Calu3 (cell line): ENCODE data around the gene RSPO4. TPM values are rescaled to one million over a fixed set of nuclear protein-coding genes. Genes with fewer than 3 reads are reported as not detected.

Experiments used
- BruUV-seq: library from RNA; stranded (reverse); fragments of 400-500 nt; replicated peaks from 2 replicates; lab custom pipeline; 2021; lab: Mats Ljungman, UMichigan
- CTCF ChIA-PET: fragments of 300-600 bp; sonication (Branson Sonifier 250); formaldehyde crosslinking; loops from one replicate; lab custom pipeline; 2022; ENCODE audit warnings: antibody characterized with exemption; lab: Charles Lee
- DNase-seq: peaks from one replicate; pipeline ENCODE4 v3.0.0; 2022
- H3K27ac Mint-ChIP-seq: one replicate; pipeline ENCODE4 v1.8.0; 2022; ENCODE audit warnings: mixed read lengths; ENCODE audit not compliant: unreplicated experiment
- H3K27me3 Mint-ChIP-seq: one replicate; pipeline ENCODE4 v1.8.0; 2022; ENCODE audit warnings: mixed read lengths; ENCODE audit not compliant: unreplicated experiment
- H3K36me3 Mint-ChIP-seq: one replicate; pipeline ENCODE4 v1.8.0; 2022; ENCODE audit warnings: mild to moderate bottlenecking, moderate library complexity, mixed read lengths; ENCODE audit not compliant: insufficient read depth, unreplicated experiment
- H3K4me1 Mint-ChIP-seq: one replicate; pipeline ENCODE4 v1.8.0; 2022; ENCODE audit warnings: mild to moderate bottlenecking, low read depth, mixed read lengths; ENCODE audit not compliant: unreplicated experiment
- H3K4me3 Mint-ChIP-seq: one replicate; pipeline ENCODE4 v1.8.0; 2022; ENCODE audit warnings: mild to moderate bottlenecking, low read depth, moderate library complexity, mixed read lengths; ENCODE audit not compliant: unreplicated experiment
- H3K9me3 Mint-ChIP-seq: one replicate; pipeline ENCODE4 v1.8.0; 2022; ENCODE audit warnings: low read depth, mixed read lengths; ENCODE audit not compliant: unreplicated experiment
- CTCF ChIP-seq: fragments of 200-600 bp; IDR thresholded peaks from one replicate; pipeline ENCODE4 v1.8.0; 2022; ENCODE audit warnings: antibody characterized with exemption; ENCODE audit not compliant: unreplicated experiment
- intact Hi-C: fragments of 100-400 bp; cut with micrococcal nuclease; formaldehyde crosslinking; loops from one replicate; pipeline ENCODE4 v1.10.0; 2022; ENCODE audit not compliant: unreplicated experiment
- total RNA-seq: library from RNA; stranded (reverse); gene quantifications from 2 replicates; pipeline ENCODE4 v1.2.3, GENCODE V29; 2022

The RSPO4 gene
- total RNA-seq, 1 experiment from 2014 or later = not detected

- BruUV-seq = no TSS peak
- CTCF ChIA-PET = no interaction called here
- no peak for DNase-seq
- no peak for TF ChIP-seq CTCF
- Mint-ChIP-seq H3K27ac (no peak overlapping the region), H3K4me1 (peaks cover 4% of the 10 kb centered on the region), H3K9me3 (no peaks in the 10 kb centered on the region), H3K27me3 (peaks cover 72% of the 10 kb centered on the region), H3K36me3 (no peaks in the 10 kb centered on the region), H3K4me3 (no peak overlapping the region)
- intact Hi-C loops = no loop called here
Observed at GRCh38 chr20:997486-997885, 4.6 kb downstream of the RSPO4 start.

GRCh38 chr20:997016-997415 is 5.1 kb downstream of the RSPO4 start:
- Mint-ChIP-seq H3K27me3 (peaks cover 67% of the 10 kb centered on the region), H3K4me1 (no peaks in the 10 kb centered on the region), H3K4me3 (no peak overlapping the region), H3K9me3 (no peaks in the 10 kb centered on the region), H3K36me3 (no peaks in the 10 kb centered on the region), H3K27ac (no peak overlapping the region)
- no TSS peak for BruUV-seq
- no peak for DNase-seq
- TF ChIP-seq CTCF = no peak
- CTCF ChIA-PET = no interaction called here
- intact Hi-C loops = no loop called here

- H3K4me3 Mint-ChIP-seq = no peak overlapping the region
- H3K27ac Mint-ChIP-seq = no peak overlapping the region
- H3K4me1 Mint-ChIP-seq = no peaks in the 10 kb centered on the region
- H3K27me3 Mint-ChIP-seq = peaks cover 66% of the 10 kb centered on the region
- no peak for TF ChIP-seq CTCF
- no TSS peak for BruUV-seq
- intact Hi-C loops = no loop called here
- H3K9me3 Mint-ChIP-seq = no peaks in the 10 kb centered on the region
- H3K36me3 Mint-ChIP-seq = no peaks in the 10 kb centered on the region
- no peak for DNase-seq
- CTCF ChIA-PET = no interaction called here
Observed at GRCh38 chr20:995170-995569, 6.9 kb downstream of the RSPO4 start.

- no peak overlapping the region for H3K27ac Mint-ChIP-seq
- no peak overlapping the region for H3K4me3 Mint-ChIP-seq
- CTCF ChIA-PET = no interaction called here
- no peak for DNase-seq
- no TSS peak for BruUV-seq
- intact Hi-C loops = no loop called here
- no peak for TF ChIP-seq CTCF
- H3K9me3 Mint-ChIP-seq = no peaks in the 10 kb centered on the region
- no peaks in the 10 kb centered on the region for H3K4me1 Mint-ChIP-seq
- no peaks in the 10 kb centered on the region for H3K36me3 Mint-ChIP-seq
- peaks cover 55% of the 10 kb centered on the region for H3K27me3 Mint-ChIP-seq
Observed at GRCh38 chr20:992801-993535, 9.1 kb downstream of the RSPO4 start.
